ENCODE results near the gene MT1B. TPM values are rescaled to one million over a fixed set of nuclear protein-coding genes. Genes with fewer than 3 reads are reported as not detected.

The MT1B gene
- total and polyA plus RNA-seq, 7 donors = not detected

GRCh38 chr16:56608043-56608875 lies 43.4 kb upstream of the MT1B start, which contains the start of gene MT2A:
MT2A (plus strand) TSS chr16:56608584; CDS start chr16:56608656, 72 bp downstream.
- H3K9me3 ChIP-seq = no peaks in the 10 kb centered on the region
- H3K4me3 ChIP-seq = peak within 1 kb of the TSS; percentile 47 to 62 (median 54)
- H3K4me1 ChIP-seq = peaks cover 0 to 44% (median 44%) of the 10 kb centered on the region in 4 donors
- DNase-seq = peak; percentile 98
- TF ChIP-seq POLR2A (IDR thresholded peaks at IDR 0.05) = peak; percentile 67 to 88
- peak; percentile 95 to 97 (median 96) for TF ChIP-seq POLR2AphosphoS5 (IDR thresholded peaks at IDR 0.05)
- no peak for TF ChIP-seq CTCF (IDR thresholded peaks at IDR 0.05)
- peak; percentile 5 to 87 (median 40) for TF ChIP-seq EP300 (IDR thresholded peaks at IDR 0.05)
- H3K27me3 ChIP-seq = no peaks in the 10 kb centered on the region
- intact Hi-C loops (cut with DNase I) = loop anchor here (1.0 to 10.0 kb wide), 5 partner anchors 17 to 327 kb away; partner anchors contain the start of genes AMFR, HERPUD1, MT1E and MT1X
- 5 to 9% methylated on average over 62 of the region's 62 CpGs for WGBS, 2 donors
- H3K27ac ChIP-seq = peak within 1 kb of the TSS; percentile 86 to 93 (median 89)
- H3K36me3 ChIP-seq = no peaks in the 10 kb centered on the region

- no peaks in the 10 kb centered on the region for H3K27me3 ChIP-seq
- 0% methylated on average over 21 of the region's 21 CpGs for WGBS, 2 donors
- peak overlapping the region; percentile 47 to 62 (median 54) for H3K4me3 ChIP-seq
- no peaks in the 10 kb centered on the region for H3K36me3 ChIP-seq
- peak overlapping the region; percentile 86 to 93 (median 89) for H3K27ac ChIP-seq
- peaks cover 0 to 44% (median 44%) of the 10 kb centered on the region in 4 donors for H3K4me1 ChIP-seq
- DNase-seq = no peak
- intact Hi-C loops (cut with DNase I) = loop anchor here (1.0 to 10.0 kb wide), 5 partner anchors 16 to 326 kb away; partner anchors contain the start of genes AMFR, HERPUD1, MT1E and MT1X
- H3K9me3 ChIP-seq = no peaks in the 10 kb centered on the region
- TF ChIP-seq CTCF (IDR thresholded peaks at IDR 0.05) = peak in 1 of 4 experiments; percentile 7
- TF ChIP-seq POLR2AphosphoS5 (IDR thresholded peaks at IDR 0.05) = no peak
Measured at GRCh38 chr16:56608876-56609462, 42.7 kb upstream of the MT1B start.

- Histone ChIP-seq H3K4me3 (peak overlapping the region; percentile 47 to 62 (median 54)), H3K27ac (peak overlapping the region; percentile 86 to 93 (median 89))
Measured at GRCh38 chr16:56609463-56609921, 42.2 kb upstream of the MT1B start.

More at GRCh38 chr16:56609463-56609921, 42.2 kb upstream of the MT1B start:
- WGBS, 2 donors = 1% methylated on average over 6 of the region's 6 CpGs
- no peaks in the 10 kb centered on the region for H3K27me3 ChIP-seq
- no peaks in the 10 kb centered on the region for H3K36me3 ChIP-seq
- TF ChIP-seq EP300 (IDR thresholded peaks at IDR 0.05) (peak in 1 of 4 donors; percentile 9), CTCF (IDR thresholded peaks at IDR 0.05) (no peak), POLR2AphosphoS5 (IDR thresholded peaks at IDR 0.05) (peak in 3 of 4 donors; percentile 57 to 66 (median 66)), POLR2A (IDR thresholded peaks at IDR 0.05) (no peak)
- intact Hi-C loops (cut with DNase I) = loop anchor here (5.0 to 10.0 kb wide), 3 partner anchors 33 to 325 kb away; partner anchors contain the start of genes AMFR and HERPUD1
- peaks cover 0 to 44% (median 44%) of the 10 kb centered on the region in 4 donors for H3K4me1 ChIP-seq
- H3K9me3 ChIP-seq = no peaks in the 10 kb centered on the region
- DNase-seq = peak; percentile 89

Measured in sigmoid colon (tissue), 7 donors.